A673 (cell line): ENCODE results near the gene SDC1.

Source experiments
- CTCF ChIP-seq: fragments of 300-800, 200-600 bp; sonication (generic); conservative IDR thresholded peaks from 2 replicates; pipeline ENCODE4 v1.5.1; 2017; ENCODE audit warnings: low read depth, mild to moderate bottlenecking, antibody characterized with exemption, low read length, moderate library complexity, mixed read lengths
- EZH2 ChIP-seq: fragments of 200-600 bp; sonication (generic); IDR thresholded peaks from 2 replicates; pipeline ENCODE4 v1.6.1; 2017; ENCODE audit warnings: borderline replicate concordance, low read depth, mild to moderate bottlenecking, mixed read lengths, antibody characterized with exemption, low read length; ENCODE audit not compliant: poor library complexity, severe bottlenecking

GRCh38 chr2:20157193-20157891 is 67.6 kb downstream of the SDC1 start:
- TF ChIP-seq CTCF (no peak), EZH2 (no peak)
